Adipose tissue (tissue), 3 donors: Measurements from ENCODE around the gene OPN1MW2. TPM values are rescaled to one million over a fixed set of nuclear protein-coding genes. Genes with fewer than 3 reads are reported as not detected.
"Not testable (repeated sequence)": the region's sequence is repeated elsewhere in the genome, so short reads cannot be mapped to it uniquely, and the experiment has no call there.

ENCODE experiments used
- H3K27ac ChIP-seq: one replicate; pipeline ENCODE4 v1.5.1; 2013; ENCODE audit warnings: low read depth, low read length
- WGBS, 3 donors: extraction: QIAGEN DNeasy Blood & Tissue Kit; methylation state at CpG; one replicate each; pipeline ENCODE4 v1.1.7; 2013; 5-methylcytosine and 5-hydroxymethylcytosine counted together
- polyA plus RNA-seq, 3 donors: library from polyadenylated mRNA; stranded (reverse); fragments of 200-250 nt; gene quantifications; one replicate each; pipeline ENCODE4 v1.2.3, GENCODE V29; 2013
- donor health status: healthy with polysubstance abuse.
- donor health status: Bipolar disorder and iron deficiency.
- donor health status: healthy.

Gene OPN1MW2
- not detected for polyA plus RNA-seq

DNA sequence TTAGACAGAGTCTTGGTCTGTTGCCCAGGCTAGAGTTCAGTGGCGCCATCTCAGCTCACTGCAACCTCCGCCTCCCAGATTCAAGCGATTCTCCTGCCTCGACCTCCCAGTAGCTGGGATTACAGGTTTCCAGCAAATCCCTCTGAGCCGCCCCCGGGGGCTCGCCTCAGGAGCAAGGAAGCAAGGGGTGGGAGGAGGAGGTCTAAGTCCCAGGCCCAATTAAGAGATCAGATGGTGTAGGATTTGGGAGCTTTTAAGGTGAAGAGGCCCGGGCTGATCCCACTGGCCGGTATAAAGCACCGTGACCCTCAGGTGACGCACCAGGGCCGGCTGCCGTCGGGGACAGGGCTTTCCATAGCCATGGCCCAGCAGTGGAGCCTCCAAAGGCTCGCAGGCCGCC, at the start of gene OPN1MW2:
TSS of gene OPN1MW2 (plus strand) at position 301 of the 400 bp plus-strand sequence. CDS start at position 361, 60 bp downstream.
- no CpG with 5 or more reads among the region's 16 CpGs for WGBS, 3 donors
- H3K27ac ChIP-seq = not testable (repeated sequence)

DNA sequence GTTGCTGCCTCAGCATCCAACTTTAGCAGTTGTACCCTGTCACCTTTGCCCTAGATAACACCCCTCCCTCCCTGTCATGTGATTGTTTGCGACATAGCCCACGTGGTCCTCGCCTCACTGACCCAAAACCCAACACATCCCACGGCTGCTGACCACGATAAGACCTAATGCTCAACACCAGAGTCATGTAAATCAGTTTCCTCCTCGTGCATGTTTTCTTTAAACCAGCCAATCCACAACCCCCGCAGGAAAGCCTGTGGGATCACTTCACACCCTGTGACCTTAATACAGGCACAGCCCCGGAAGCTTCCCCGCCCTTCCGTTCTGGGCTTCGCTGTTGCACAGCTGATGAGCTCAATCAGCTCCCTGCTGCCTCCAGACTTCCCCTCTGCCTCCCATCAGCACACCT, 47.0 kb upstream of the OPN1MW2 start:
- WGBS, 3 donors = no CpG with 5 or more reads among the region's 11 CpGs
- not testable (repeated sequence) for H3K27ac ChIP-seq

DNA sequence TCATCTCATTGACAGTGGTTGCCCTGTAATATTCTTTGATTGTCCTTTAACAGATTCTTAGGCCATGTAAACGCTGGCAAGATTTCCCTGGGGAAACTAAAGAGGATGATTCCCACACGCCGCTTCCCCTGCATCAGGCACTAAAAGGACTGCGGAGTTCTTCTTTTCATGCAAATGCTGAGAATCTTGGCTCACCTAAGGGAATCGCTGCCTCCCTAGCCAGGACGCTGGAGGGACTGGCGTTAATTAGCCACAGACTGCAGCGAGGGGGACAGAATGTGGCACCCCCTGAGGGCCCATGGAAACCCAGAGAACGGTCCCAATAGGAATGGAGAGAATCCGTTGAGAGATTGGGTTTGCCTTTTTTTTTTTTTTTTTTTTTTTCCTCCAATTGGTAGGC, 45.2 kb upstream of the OPN1MW2 start:
- no CpG with 5 or more reads among the region's 10 CpGs for WGBS, 3 donors
- not testable (repeated sequence) for H3K27ac ChIP-seq

- WGBS, 3 donors = no CpG with 5 or more reads among the region's 14 CpGs
- H3K27ac ChIP-seq = not testable (repeated sequence)
Observed at GRCh38 chrX:154182296-154182695, 37.3 kb upstream of the OPN1MW2 start, which contains the start of gene OPN1MW. TSS of gene OPN1MW (plus strand) at chrX:154182596. CDS start at chrX:154182678, 82 bp downstream.

DNA sequence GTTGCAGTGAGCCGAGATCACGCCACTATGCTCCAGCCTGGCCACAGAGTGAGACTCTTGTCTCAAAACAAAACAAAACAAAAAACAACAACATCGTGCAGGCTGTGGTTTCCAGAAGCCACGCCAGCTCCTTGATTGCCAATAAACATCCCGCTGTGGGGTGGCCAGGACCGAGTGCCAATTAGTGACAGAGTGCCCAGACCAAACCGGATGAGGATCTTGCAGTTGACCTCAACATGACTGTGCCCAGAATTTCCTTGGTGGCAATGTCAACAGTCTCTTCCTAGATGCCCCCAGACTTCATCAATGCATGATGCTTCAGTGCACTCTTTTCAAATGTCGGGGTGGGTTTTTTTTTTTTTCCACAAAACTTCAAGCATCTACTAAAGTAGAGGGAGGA, 35.8 kb upstream of the OPN1MW2 start:
- no CpG with 5 or more reads among the region's 8 CpGs for WGBS, 3 donors
- not testable (repeated sequence) for H3K27ac ChIP-seq

- WGBS, 3 donors = no CpG with 5 or more reads among the region's 8 CpGs
- H3K27ac ChIP-seq = not testable (repeated sequence)
Observed at GRCh38 chrX:154192846-154193245, 26.7 kb upstream of the OPN1MW2 start.

DNA sequence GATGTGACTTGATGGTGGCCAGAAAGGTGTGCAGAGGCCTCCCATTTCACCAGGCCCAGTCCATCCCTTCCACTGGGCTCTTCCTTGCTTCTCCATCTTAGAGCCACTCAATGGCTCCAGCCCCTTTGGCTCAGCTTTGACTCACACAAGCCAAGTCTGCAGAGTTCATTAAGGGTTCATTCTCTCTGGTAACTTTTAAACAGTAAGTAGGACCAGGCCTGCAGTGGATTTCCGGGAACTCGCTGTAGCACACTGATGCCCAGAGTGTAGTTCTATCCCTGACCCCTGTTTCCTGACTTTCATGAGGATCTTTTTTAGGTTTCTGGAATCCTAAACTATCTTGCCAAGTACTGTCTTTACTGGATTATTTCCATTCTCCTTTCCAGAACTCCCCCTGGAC, 25.2 kb upstream of the OPN1MW2 start:
- WGBS, 3 donors = no CpG with 5 or more reads among the region's 2 CpGs
- H3K27ac ChIP-seq = not testable (repeated sequence)

DNA sequence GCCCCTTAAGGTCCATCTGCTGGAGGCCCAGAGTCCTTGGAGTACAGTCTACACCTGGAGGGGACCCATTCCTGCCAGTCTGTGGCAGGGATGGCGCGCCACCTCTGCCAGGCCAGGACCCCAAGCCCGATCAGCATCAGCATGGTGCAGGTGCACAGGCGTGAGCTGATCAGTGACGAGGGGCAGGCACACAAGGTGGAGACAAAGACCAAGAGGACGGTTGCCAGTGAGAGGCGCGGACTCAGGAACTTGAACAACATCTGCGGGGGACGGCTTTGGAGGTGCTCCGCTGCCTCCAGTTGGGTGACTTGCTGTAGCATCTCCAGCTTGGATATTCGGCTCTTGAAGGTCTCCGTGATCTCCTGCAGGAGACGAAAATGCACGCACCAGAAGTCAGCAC, 23.1 kb upstream of the OPN1MW2 start:
- WGBS, 3 donors = no CpG with 5 or more reads among the region's 15 CpGs
- not testable (repeated sequence) for H3K27ac ChIP-seq

GRCh38 chrX:154209670-154210418, 9.7 kb upstream of the OPN1MW2 start:
- H3K27ac ChIP-seq = not testable (repeated sequence)
- no CpG with 5 or more reads among the region's 21 CpGs for WGBS, 3 donors

- H3K27ac ChIP-seq = not testable (repeated sequence)
- 81 to 86% (median 81%) methylated on average over 3 to 5 of the region's 9 CpGs for WGBS, 3 donors
Observed at GRCh38 chrX:154211057-154211456, 8.5 kb upstream of the OPN1MW2 start.

GRCh38 chrX:154211499-154211898, 8.1 kb upstream of the OPN1MW2 start:
- no CpG with 5 or more reads among the region's 10 CpGs for WGBS, 3 donors

DNA sequence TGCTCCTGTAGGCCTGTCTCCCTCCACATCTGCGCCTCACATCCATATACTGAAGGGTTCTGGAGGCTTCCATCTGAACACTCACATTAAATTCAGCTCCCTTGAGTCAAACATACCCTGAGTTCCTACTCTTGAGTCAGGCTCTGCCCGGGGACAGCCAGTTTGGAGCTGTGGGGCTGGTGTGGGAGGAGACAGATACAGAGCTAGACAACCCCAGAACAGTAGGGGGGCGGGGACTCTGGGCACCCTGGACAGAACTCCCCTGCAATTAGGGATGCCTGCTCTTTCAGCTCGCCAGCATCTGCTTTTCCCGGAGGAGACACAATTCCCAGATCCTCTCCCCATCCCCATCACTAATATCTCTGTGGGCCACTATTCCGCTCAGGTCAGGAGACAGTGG, 5.7 kb downstream of the OPN1MW2 start:
- WGBS, 3 donors = no CpG with 5 or more reads among the region's 6 CpGs
- H3K27ac ChIP-seq = not testable (repeated sequence)

More at GRCh38 chrX:154211499-154211898, 8.1 kb upstream of the OPN1MW2 start:
- H3K27ac ChIP-seq = not testable (repeated sequence)

DNA sequence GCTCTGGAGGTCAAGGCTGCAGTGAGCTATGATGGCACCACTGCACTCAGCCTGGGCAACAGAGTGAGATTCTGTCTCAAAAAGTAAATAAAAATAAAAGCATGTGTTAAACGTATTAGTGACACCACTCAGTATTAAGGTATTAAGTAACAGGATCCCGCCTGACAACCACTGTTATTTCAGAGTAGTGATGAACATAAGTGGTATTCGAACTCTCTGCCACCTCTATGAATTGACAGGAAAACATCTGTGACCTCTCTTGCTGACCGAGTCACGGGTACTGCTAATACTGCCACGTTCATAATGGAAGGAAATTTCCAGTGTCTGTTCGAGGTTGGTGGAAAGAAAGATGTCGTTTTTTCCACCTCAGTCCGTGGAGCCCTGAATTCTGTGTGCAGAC, 7.2 kb downstream of the OPN1MW2 start:
- no CpG with 5 or more reads among the region's 9 CpGs for WGBS, 3 donors
- not testable (repeated sequence) for H3K27ac ChIP-seq

DNA sequence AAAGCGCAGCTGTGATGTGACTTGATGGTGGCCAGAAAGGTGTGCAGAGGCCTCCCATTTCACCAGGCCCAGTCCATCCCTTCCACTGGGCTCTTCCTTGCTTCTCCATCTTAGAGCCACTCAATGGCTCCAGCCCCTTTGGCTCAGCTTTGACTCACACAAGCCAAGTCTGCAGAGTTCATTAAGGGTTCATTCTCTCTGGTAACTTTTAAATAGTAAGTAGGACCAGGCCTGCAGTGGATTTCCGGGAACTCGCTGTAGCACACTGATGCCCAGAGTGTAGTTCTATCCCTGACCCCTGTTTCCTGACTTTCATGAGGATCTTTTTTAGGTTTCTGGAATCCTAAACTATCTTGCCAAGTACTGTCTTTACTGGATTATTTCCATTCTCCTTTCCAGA, 11.9 kb downstream of the OPN1MW2 start:
- WGBS, 3 donors = no CpG with 5 or more reads among the region's 3 CpGs
- H3K27ac ChIP-seq = not testable (repeated sequence)

DNA sequence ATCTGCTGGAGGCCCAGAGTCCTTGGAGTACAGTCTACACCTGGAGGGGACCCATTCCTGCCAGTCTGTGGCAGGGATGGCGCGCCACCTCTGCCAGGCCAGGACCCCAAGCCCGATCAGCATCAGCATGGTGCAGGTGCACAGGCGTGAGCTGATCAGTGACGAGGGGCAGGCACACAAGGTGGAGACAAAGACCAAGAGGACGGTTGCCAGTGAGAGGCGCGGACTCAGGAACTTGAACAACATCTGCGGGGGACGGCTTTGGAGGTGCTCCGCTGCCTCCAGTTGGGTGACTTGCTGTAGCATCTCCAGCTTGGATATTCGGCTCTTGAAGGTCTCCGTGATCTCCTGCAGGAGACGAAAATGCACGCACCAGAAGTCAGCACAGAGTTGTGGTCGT, 14.1 kb downstream of the OPN1MW2 start:
- no CpG with 5 or more reads among the region's 16 CpGs for WGBS, 3 donors
- H3K27ac ChIP-seq = not testable (repeated sequence)

- WGBS, 3 donors = 69 to 82% methylated on average over 6 to 8 of the region's 11 CpGs; no CpG with 5 or more reads in 1 of the 3 donors
- H3K27ac ChIP-seq = not testable (repeated sequence)
Observed at GRCh38 chrX:154238939-154239559, 19.5 kb downstream of the OPN1MW2 start.

- H3K27ac ChIP-seq = not testable (repeated sequence)
- WGBS, 3 donors = 81 to 82% methylated on average over 6 of the region's 8 CpGs; no CpG with 5 or more reads in 1 of the 3 donors
Observed at GRCh38 chrX:154239982-154240503, 20.5 kb downstream of the OPN1MW2 start.

DNA sequence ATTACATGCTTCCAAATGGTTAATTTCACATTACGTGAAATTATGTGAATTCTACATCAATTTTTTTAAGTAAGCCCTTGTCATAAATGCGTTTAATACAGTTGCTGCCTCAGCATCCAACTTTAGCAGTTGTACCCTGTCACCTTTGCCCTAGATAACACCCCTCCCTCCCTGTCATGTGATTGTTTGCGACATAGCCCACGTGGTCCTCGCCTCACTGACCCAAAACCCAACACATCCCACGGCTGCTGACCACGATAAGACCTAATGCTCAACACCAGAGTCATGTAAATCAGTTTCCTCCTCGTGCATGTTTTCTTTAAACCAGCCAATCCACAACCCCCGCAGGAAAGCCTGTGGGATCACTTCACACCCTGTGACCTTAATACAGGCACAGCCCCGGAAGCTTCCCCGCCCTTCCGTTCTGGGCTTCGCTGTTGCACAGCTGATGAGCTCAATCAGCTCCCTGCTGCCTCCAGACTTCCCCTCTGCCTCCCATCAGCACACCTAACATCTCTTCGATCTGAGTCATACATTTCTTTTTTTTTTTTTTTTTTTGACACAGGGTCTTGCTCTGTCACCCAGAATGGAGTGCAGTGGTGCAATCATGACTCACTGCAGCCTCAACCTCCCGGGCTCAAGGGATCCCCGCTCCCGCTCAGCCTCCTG, 28.0 kb downstream of the OPN1MW2 start:
- WGBS, 3 donors = no CpG with 5 or more reads among the region's 17 CpGs
- H3K27ac ChIP-seq = not testable (repeated sequence)

DNA sequence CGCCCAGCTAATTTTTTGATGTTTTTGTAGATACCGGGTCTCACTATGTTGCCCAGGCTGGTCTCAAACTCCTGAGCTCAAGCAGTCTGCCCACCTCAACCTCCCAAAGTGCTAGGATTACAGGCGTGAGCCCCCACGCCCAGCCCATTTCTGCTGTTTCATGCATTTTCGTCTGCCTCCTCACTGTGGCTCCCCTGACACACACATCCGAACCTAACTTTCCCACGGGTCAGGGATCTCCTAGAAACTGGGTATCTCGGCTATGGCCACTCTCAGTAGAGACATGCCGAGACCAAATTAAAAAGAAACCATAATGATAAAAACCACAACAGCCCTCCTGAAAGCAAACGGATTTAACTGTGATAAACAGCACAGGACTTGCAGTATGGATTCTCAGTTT, 28.5 kb downstream of the OPN1MW2 start:
- no CpG with 5 or more reads among the region's 10 CpGs for WGBS, 3 donors
- H3K27ac ChIP-seq = not testable (repeated sequence)
